ENCODE measurements around the gene TRIO.

GRCh38 chr5:14148483-14148882 lies 5.3 kb downstream of the TRIO start:
- no peak for TF ChIP-seq SUZ12 (IDR thresholded peaks at IDR 0.05; ENCODE audit: extremely low read depth, insufficient read depth, insufficient read length)
- TF ChIP-seq YY1 (IDR thresholded peaks at IDR 0.05; ENCODE audit: insufficient read depth, insufficient read length), result no peak
